SK-N-SH (cell line): Measurements from ENCODE around the gene IFNG. TPM values are rescaled to one million over a fixed set of nuclear protein-coding genes. Genes with fewer than 3 reads are reported as not detected.

Experiments used
- CTCF ChIA-PET: fragments of 300-600, 350-600 bp; formaldehyde crosslinking; extraction: SDS; loops from one replicate; lab custom pipeline; 2021; lab: Yijun Ruan, JAX
- POLR2A ChIA-PET: fragments of 350-600 bp; sonication (Branson Sonifier 250); formaldehyde crosslinking; extraction: SDS; loops from one replicate; lab custom pipeline; 2020; ENCODE audit warnings: antibody characterized with exemption, inconsistent platforms; lab: Yijun Ruan, JAX
- DNase-seq: peaks from one replicate; pipeline ENCODE4 v3.0.0; 2012
- H2AFZ ChIP-seq: fragments of 200-600 bp; sonication (generic); 2 replicates; pipeline ENCODE4 v1.8.1; 2016; ENCODE audit warnings: antibody characterized with exemption, mild to moderate bottlenecking, low read depth
- H3F3A ChIP-seq: fragments of 200-600 bp; sonication (generic); replicated peaks from 2 replicates; pipeline ENCODE3; 2016; ENCODE audit warnings: antibody characterized with exemption, mild to moderate bottlenecking; ENCODE audit not compliant: insufficient read depth
- H3K27ac ChIP-seq, 2 experiments: fragments of 200-500 bp in 1 of 2; fragments of 200-600 bp in 1 of 2; sonication (Bioruptor generic) in 1 of 2; sonication (generic), shearing (Covaris generic) in 1 of 2; 2 replicates each; pipeline versions ENCODE4 v1.5.1 to v1.6.1; 2014 to 2016; ENCODE audit warnings: low read depth in 2 of 2, inconsistent platforms in 1 of 2, low read length in 1 of 2, mild to moderate bottlenecking in 1 of 2, mixed read lengths in 1 of 2
- H3K27me3 ChIP-seq: fragments of 200-600 bp; sonication (generic), shearing (Covaris generic); 2 replicates; pipeline ENCODE4 v1.6.1; 2016; ENCODE audit warnings: mixed run types; ENCODE audit not compliant: insufficient read depth
- H3K36me3 ChIP-seq, 2 experiments: fragments of 200-500 bp in 1 of 2; fragments of 200-600 bp in 1 of 2; sonication (Bioruptor generic) in 1 of 2; sonication (generic) in 1 of 2; replicated peaks in 1 of 2; 2 replicates each; pipeline versions ENCODE3 to v1.5.1; 2014 to 2016; ENCODE audit warnings: low read length in 1 of 2, mild to moderate bottlenecking in 1 of 2; ENCODE audit not compliant: insufficient read depth in 2 of 2, control insufficient read depth in 1 of 2
- H3K4me1 ChIP-seq, 2 experiments: fragments of 200-500 bp in 1 of 2; fragments of 200-600 bp in 1 of 2; sonication (Bioruptor generic) in 1 of 2; sonication (generic), shearing (Covaris generic) in 1 of 2; 2 replicates each; pipeline versions ENCODE4 v1.5.1 to v1.6.1; 2014 to 2016; ENCODE audit warnings: low read depth in 1 of 2, low read length in 1 of 2, mixed run types in 1 of 2; ENCODE audit not compliant: insufficient read depth in 2 of 2, control insufficient read depth in 1 of 2
- H3K4me2 ChIP-seq: fragments of 200-600 bp; sonication (generic), shearing (Covaris generic); 2 replicates; pipeline ENCODE4 v1.6.1; 2017; ENCODE audit warnings: mixed run types
- H3K4me3 ChIP-seq, 2 experiments: fragments of 200-500 bp in 1 of 2; fragments of 200-600 bp in 1 of 2; sonication (Bioruptor generic) in 1 of 2; sonication (generic), shearing (Covaris generic) in 1 of 2; 2 replicates each; pipeline versions ENCODE4 v1.5.1 to v1.8.1; 2014 to 2016; ENCODE audit warnings: low read depth in 2 of 2, inconsistent platforms in 1 of 2, low read length in 1 of 2, mild to moderate bottlenecking in 1 of 2, mixed read lengths in 1 of 2, moderate library complexity in 1 of 2
- H3K79me2 ChIP-seq: fragments of 200-600 bp; sonication (generic); 2 replicates; pipeline ENCODE4 v1.8.1; 2017; ENCODE audit warnings: mild to moderate bottlenecking; ENCODE audit not compliant: insufficient read depth
- H3K9ac ChIP-seq: fragments of 200-600 bp; sonication (generic); 2 replicates; pipeline ENCODE4 v1.6.1; 2017; ENCODE audit warnings: mixed run types
- H3K9me2 ChIP-seq: fragments of 200-600 bp; sonication (generic); 2 replicates; pipeline ENCODE4 v1.6.1; 2017; ENCODE audit warnings: mixed run types
- H3K9me3 ChIP-seq: fragments of 200-600 bp; sonication (generic); 2 replicates; pipeline ENCODE4 v1.6.1; 2017; ENCODE audit warnings: mixed run types, mild to moderate bottlenecking, moderate library complexity
- H4K20me1 ChIP-seq: fragments of 200-600 bp; sonication (generic); 2 replicates; pipeline ENCODE4 v1.6.1; 2017; ENCODE audit warnings: mild to moderate bottlenecking, mixed run types; ENCODE audit not compliant: insufficient read depth
- CHD2 ChIP-seq: fragments of 150-350 bp; IDR thresholded peaks from 2 replicates; pipeline ENCODE4 v1.6.1; 2018; ENCODE audit warnings: low read length; ENCODE audit not compliant: partially characterized antibody
- ELF1 ChIP-seq: IDR thresholded peaks from 2 replicates; pipeline ENCODE4 v1.4.0; 2012
- EP300 ChIP-seq, 2 experiments: IDR thresholded peaks; 2 replicates each; pipeline versions ENCODE4 v1.4.0 to v1.6.1; 2012; ENCODE audit warnings: borderline replicate concordance in 1 of 2, low read depth in 1 of 2, low read length in 1 of 2
- FOXJ3 ChIP-seq: sonication (generic); formaldehyde crosslinking; IDR thresholded peaks from 2 replicates; pipeline ENCODE4 v1.5.1; 2020; ENCODE audit warnings: mild to moderate bottlenecking, missing genetic modification reagents
- GATA2 ChIP-seq: sonication (generic); formaldehyde crosslinking; IDR thresholded peaks from 2 replicates; pipeline ENCODE4 v1.5.0; 2020; ENCODE audit warnings: mild to moderate bottlenecking, missing genetic modification reagents
- MEF2A ChIP-seq: IDR thresholded peaks from 2 replicates; pipeline ENCODE4 v1.4.0; 2012; ENCODE audit warnings: low read depth, borderline replicate concordance
- MXI1 ChIP-seq: IDR thresholded peaks from 2 replicates; pipeline ENCODE4 v1.6.1; 2012; ENCODE audit warnings: mild to moderate bottlenecking, low read depth, low read length, improper control_type of control experiment
- NFIC ChIP-seq: IDR thresholded peaks from 2 replicates; pipeline ENCODE4 v1.4.0; 2012; ENCODE audit warnings: borderline replicate concordance
- NRF1 ChIP-seq: IDR thresholded peaks from 2 replicates; pipeline ENCODE4 v1.6.1; 2012; ENCODE audit warnings: low read depth, mild to moderate bottlenecking, low read length
- RCOR1 ChIP-seq: fragments of 150-350 bp; IDR thresholded peaks from 2 replicates; pipeline ENCODE4 v1.6.1; 2017; ENCODE audit warnings: antibody characterized with exemption, low read length
- REST ChIP-seq: IDR thresholded peaks from 2 replicates; pipeline ENCODE4 v1.6.1; 2012; ENCODE audit warnings: mild to moderate bottlenecking, low read depth, low read length, moderate library complexity
- RXRA ChIP-seq: IDR thresholded peaks from 2 replicates; pipeline ENCODE4 v1.4.0; 2012; ENCODE audit warnings: low read depth, mild to moderate bottlenecking, borderline replicate concordance
- TAF1 ChIP-seq: IDR thresholded peaks from 2 replicates; pipeline ENCODE4 v1.6.1; 2012; ENCODE audit warnings: low read depth, mild to moderate bottlenecking, low read length, moderate library complexity, borderline replicate concordance
- TCF12 ChIP-seq: IDR thresholded peaks from 2 replicates; pipeline ENCODE4 v1.4.0; 2012
- USF2 ChIP-seq: fragments of 150-350 bp; IDR thresholded peaks from 2 replicates; pipeline ENCODE4 v1.6.1; 2017; ENCODE audit warnings: antibody characterized with exemption, low read length, low read depth, borderline replicate concordance
- ZBTB33 ChIP-seq: IDR thresholded peaks from 2 replicates; pipeline ENCODE4 v1.4.0; 2012; ENCODE audit warnings: low read depth, borderline replicate concordance
- WGBS: methylation state at CpG from one replicate; pipeline ENCODE4 v1.1.6; 2017; ENCODE audit warnings: low lambda C conversion rate; 5-methylcytosine and 5-hydroxymethylcytosine counted together
- polyA plus RNA-seq, 3 experiments: library from polyadenylated mRNA; depleted of rRNA; stranded (reverse); fragments of >200 nt; gene quantifications; 2 replicates each; pipeline ENCODE4 v1.2.3, GENCODE V29; 2012
- TF ChIP-seq, protein P1 (sequence below): IDR thresholded peaks from 2 replicates; pipeline ENCODE4 v1.4.0; 2012; ENCODE audit warnings: low read depth, borderline replicate concordance
- TF ChIP-seq, protein P2 (sequence below): fragments of 150-350 bp; IDR thresholded peaks from 2 replicates; pipeline ENCODE4 v1.6.1; 2016; ENCODE audit warnings: mild to moderate bottlenecking, low read depth, low read length
- TF ChIP-seq, protein P3 (sequence below): IDR thresholded peaks from 2 replicates; pipeline ENCODE4; 2012

IFNG gene
- polyA plus RNA-seq, 1 of the 3 experiments (the other 2 are of a cell fraction): not detected

DNA sequence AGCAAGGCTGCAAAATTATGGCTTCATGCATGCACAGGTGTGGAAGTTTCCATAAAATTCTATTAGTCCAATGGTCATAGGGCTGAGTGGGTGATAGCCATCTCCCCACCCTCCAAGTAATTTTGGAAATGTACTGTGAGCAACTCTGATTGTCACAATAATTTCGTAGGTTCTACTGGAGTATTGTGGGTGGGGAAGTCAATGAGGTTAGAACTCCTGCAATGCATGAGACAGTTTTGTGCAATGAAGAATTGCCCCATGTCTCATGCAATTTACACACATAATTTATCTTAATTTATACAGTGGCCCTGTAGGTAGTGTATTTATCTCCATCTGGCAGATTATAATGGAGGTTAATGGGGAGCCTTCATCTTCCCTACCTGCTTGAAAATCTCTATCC lies 20.5 kb downstream of the IFNG start:
- H3K9me3 ChIP-seq: no peaks in the 10 kb centered on the region
- H3K36me3 ChIP-seq: no peaks in the 10 kb centered on the region
- H3K27ac ChIP-seq: no peak overlapping the region
- H3K27me3 ChIP-seq: peaks cover 6% of the 10 kb centered on the region; the same call in 1 of the 2 replicates
- no peak for DNase-seq
- no peaks in the 10 kb centered on the region for H3F3A ChIP-seq
- TF ChIP-seq GATA2 (CRISPR knock-in tag): no peak
- no peak for TF ChIP-seq REST
- TF ChIP-seq EP300 (IDR thresholded peaks at IDR 0.05; ENCODE audit: borderline replicate concordance in 1 of 2, low read depth in 1 of 2, low read length in 1 of 2): no peak
- no peak for TF ChIP-seq TCF12
- TF ChIP-seq, protein P1, sequence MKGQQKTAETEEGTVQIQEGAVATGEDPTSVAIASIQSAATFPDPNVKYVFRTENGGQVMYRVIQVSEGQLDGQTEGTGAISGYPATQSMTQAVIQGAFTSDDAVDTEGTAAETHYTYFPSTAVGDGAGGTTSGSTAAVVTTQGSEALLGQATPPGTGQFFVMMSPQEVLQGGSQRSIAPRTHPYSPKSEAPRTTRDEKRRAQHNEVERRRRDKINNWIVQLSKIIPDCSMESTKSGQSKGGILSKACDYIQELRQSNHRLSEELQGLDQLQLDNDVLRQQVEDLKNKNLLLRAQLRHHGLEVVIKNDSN: no peak
- TF ChIP-seq NFIC: no peak
- TF ChIP-seq, protein P2, sequence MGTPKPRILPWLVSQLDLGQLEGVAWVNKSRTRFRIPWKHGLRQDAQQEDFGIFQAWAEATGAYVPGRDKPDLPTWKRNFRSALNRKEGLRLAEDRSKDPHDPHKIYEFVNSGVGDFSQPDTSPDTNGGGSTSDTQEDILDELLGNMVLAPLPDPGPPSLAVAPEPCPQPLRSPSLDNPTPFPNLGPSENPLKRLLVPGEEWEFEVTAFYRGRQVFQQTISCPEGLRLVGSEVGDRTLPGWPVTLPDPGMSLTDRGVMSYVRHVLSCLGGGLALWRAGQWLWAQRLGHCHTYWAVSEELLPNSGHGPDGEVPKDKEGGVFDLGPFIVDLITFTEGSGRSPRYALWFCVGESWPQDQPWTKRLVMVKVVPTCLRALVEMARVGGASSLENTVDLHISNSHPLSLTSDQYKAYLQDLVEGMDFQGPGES: no peak
- no peak for TF ChIP-seq CHD2
- TF ChIP-seq MEF2A: no peak
- TF ChIP-seq MXI1: no peak
- no peak for TF ChIP-seq FOXJ3
- TF ChIP-seq RCOR1: no peak
- no peak for TF ChIP-seq USF2
- TF ChIP-seq, protein P3, sequence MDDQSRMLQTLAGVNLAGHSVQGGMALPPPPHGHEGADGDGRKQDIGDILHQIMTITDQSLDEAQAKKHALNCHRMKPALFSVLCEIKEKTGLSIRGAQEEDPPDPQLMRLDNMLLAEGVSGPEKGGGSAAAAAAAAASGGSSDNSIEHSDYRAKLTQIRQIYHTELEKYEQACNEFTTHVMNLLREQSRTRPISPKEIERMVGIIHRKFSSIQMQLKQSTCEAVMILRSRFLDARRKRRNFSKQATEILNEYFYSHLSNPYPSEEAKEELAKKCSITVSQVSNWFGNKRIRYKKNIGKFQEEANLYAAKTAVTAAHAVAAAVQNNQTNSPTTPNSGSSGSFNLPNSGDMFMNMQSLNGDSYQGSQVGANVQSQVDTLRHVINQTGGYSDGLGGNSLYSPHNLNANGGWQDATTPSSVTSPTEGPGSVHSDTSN: no peak
- no peak for TF ChIP-seq ZBTB33
- TF ChIP-seq RXRA: no peak
- TF ChIP-seq NRF1: no peak
- TF ChIP-seq ELF1: no peak
- no peak for TF ChIP-seq TAF1
- H3K79me2 ChIP-seq: no peaks in the 10 kb centered on the region
- ChIA-PET CTCF (no interaction called here), POLR2A (no interaction called here)
- H4K20me1 ChIP-seq: no peaks in the 10 kb centered on the region
- H3K9me2 ChIP-seq: no peaks in the 10 kb centered on the region
- H3K9ac ChIP-seq: no peak overlapping the region
- no peak overlapping the region for H3K4me2 ChIP-seq
- WGBS: 0% methylated on average over 1 of the region's 1 CpG
- no peak overlapping the region for H3K4me3 ChIP-seq
- H2AFZ ChIP-seq: no peak overlapping the region
- no peaks in the 10 kb centered on the region for H3K4me1 ChIP-seq
